ENCODE data around the gene MIDN.
"Not testable (repeated sequence)": the region's sequence is repeated elsewhere in the genome, so short reads cannot be mapped to it uniquely, and the experiment has no call there.

The MIDN gene

DNA sequence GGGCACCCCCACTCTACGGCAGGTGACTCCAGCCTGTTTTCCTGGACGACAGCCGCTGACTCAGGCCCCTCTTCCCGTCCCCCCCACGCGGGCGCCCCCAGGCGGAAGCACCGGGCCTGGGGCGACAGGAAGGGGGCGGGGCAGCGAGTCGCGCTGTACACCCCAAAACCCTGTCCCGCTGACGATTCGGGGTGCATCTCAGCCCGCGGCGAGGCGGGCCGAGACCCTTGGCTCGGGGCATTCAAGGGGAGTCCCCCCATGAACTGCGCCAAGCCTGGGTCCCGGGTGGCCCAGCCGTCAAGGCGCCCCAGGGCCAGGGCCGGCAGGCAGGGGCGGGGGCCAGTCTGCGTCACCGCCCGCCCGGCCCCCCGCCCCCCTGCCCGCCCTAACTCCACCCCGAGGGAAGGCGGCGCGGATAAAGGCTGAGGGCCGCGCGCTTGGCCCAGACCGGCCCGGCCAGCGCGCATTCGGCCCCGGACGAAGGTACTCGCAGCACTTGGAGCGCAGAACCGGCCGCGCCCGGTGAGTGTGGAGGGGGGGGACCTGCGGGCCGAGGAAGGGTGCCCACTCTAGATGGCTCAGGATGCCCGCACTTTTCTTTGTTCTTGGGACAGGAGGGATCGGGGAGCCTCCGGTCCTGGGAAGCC, at the start of gene MIDN:
Gene MIDN (plus strand): TSS at position 445 of the 647 bp plus-strand sequence. CDS start 1,714 bp downstream, outside the sequence.
- in situ Hi-C loops (cut with HindIII; ENCODE audit: low sequenced_read_pairs), result no loop called here

DNA sequence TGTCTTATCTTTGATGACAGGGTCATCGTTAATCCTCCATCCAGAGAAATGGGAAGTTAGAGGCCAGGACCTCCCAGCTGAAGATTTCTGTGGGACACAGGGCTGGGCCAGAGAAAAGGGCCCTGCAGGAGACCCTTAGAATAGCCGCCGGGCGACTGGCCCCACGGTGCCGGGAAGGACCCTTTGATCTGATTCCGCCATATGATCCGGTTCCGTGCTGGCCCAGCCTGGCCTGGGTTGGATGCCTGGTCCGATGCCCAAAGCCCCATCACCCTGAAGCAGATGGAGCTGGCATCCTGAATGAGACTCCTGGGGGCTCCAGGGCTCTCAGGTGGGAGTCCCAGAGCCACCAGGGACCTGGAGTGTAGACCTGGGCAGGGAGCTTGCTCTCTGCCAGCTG, 48.9 kb upstream of the MIDN start:
- in situ Hi-C loops (cut with HindIII; ENCODE audit: low sequenced_read_pairs), result no loop called here

DNA sequence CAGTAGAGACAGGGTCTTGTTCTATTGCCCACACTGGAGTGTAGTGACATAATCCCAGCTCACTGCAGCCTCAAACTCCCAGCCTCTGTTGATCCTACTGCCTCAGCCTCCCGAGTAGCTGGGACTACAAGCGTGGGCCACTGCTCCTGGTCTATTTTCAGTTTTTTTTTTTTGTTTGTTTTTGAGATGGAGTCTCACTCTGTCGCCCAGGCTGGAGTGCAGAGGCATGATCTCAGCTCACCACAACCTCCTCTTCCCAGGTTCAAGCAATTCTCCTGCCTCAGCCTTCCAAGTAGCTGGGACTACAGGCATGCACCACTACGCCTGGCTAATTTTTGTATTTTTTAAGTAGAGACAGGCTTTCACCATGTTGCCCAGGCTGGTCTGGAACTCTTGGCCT, 47.8 kb upstream of the MIDN start:
- in situ Hi-C loops (cut with HindIII; ENCODE audit: low sequenced_read_pairs), result not testable (repeated sequence)

DNA sequence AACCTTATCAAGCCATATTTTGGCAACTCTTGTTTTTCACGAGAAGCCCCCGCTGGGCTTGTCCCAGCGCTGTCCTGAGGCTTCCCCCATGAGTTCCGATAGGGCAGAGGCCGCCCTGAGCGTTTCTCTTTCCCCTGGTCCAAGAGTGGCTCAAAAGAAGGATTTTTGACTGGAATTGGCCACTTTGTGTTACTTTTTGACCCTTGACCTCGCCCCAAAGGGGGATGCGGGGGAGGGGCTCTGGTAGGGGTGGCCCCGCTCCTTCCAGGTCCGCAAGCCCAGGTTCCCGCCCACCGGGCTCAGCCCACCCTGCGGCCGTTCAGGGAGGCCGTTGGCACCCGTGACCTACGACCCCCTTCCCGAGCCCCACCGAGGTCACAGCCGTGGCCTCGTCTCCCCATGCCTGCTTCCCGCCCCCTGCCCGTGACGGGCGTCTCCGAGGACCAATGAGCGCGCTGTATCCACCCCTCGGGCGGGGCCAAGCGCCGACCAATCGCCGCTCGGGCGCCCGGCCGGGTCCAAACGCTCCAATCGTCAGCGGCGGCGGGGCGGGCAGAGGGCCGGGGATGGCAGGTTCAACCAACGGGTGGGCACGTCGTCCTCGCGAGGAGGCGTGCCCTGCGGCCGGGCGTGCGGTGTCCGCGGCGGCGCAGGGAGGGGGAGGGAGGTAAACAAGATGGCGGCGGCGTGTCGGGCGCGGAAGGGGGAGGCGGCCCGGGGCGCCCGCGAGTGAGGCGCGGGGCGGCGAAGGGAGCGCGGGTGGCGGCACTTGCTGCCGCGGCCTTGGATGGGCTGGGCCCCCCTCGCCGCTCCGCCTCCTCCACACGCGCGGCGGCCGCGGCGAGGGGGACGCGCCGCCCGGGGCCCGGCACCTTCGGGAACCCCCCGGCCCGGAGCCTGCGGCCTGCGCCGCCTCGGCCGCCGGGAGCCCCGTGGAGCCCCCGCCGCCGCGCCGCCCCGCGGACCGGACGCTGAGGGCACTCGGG, 43.0 kb upstream of the MIDN start, which contains the start of gene STK11:
Gene STK11 (plus strand): TSS at position 665 of the 986 bp plus-strand sequence. CDS start 1,136 bp downstream, outside the sequence.
- in situ Hi-C loops (cut with HindIII; ENCODE audit: low sequenced_read_pairs), result no loop called here

DNA sequence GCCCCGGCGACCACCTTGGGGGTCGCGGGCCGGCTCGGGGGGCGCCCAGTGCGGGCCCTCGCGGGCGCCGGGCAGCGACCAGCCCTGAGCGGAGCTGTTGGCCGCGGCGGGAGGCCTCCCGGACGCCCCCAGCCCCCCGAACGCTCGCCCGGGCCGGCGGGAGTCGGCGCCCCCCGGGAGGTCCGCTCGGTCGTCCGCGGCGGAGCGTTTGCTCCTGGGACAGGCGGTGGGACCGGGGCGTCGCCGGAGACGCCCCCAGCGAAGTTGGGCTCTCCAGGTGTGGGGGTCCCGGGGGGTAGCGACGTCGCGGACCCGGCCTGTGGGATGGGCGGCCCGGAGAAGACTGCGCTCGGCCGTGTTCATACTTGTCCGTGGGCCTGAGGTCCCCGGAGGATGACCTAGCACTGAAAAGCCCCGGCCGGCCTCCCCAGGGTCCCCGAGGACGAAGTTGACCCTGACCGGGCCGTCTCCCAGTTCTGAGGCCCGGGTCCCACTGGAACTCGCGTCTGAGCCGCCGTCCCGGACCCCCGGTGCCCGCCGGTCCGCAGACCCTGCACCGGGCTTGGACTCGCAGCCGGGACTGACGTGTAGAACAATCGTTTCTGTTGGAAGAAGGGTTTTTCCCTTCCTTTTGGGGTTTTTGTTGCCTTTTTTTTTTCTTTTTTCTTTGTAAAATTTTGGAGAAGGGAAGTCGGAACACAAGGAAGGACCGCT, 42.1 kb upstream of the MIDN start:
- in situ Hi-C loops (cut with HindIII; ENCODE audit: low sequenced_read_pairs), result no loop called here

DNA sequence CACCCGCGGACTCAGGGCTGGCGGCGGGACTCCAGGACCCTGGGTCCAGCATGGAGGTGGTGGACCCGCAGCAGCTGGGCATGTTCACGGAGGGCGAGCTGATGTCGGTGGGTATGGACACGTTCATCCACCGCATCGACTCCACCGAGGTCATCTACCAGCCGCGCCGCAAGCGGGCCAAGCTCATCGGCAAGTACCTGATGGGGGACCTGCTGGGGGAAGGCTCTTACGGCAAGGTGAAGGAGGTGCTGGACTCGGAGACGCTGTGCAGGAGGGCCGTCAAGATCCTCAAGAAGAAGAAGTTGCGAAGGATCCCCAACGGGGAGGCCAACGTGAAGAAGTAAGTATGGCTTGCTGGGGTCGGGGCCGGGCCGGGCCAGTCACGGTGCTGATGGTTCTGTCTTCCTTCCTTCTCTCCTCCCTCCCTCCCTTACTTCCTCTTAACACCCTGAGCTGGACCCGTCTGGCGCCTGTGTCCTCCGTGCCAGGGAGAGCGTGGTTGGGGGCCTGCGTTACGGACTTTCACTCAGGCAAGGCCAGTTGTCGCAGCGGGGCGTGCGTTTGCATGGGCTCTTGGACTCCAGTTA, 41.4 kb upstream of the MIDN start:
- in situ Hi-C loops (cut with HindIII; ENCODE audit: low sequenced_read_pairs), result no loop called here

DNA sequence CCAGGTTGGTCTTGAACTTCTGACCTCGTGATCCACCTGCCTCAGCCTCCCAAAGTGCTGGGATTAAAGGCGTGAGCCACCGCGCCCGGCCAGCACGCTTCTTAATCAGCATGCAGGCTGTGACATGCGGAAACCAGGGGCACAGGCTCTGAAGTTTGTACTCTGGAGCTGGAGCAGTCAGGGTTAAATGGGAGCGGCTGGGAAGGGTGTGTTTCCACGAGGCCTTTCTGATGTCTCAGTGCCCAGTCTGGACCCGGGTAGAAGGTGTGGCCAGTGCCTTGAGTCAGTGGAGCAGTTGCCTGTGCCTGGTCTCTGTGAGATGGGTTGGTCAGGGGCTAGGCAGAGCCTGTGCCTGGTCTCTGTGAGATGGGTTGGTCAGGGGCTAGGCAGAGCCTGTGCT, 39.6 kb upstream of the MIDN start:
- in situ Hi-C loops (cut with HindIII; ENCODE audit: low sequenced_read_pairs), result not testable (repeated sequence)

DNA sequence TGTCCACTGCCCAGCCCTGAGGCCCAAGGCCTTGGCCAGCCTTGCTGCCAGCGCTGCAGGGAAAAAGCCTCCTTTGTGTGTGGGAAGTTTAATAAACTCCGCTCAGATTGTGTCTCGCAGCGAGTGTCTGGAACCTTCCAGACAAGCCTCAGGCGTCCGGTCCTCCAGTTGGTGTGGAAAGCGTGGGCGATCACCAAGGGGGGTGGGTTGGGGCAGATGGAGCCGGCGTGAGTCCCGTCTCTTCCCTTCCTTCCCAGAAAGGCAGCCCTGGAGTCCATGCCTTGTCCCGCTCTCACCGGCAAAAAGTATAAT, 38.2 kb upstream of the MIDN start:
- in situ Hi-C loops (cut with HindIII; ENCODE audit: low sequenced_read_pairs), result no loop called here

DNA sequence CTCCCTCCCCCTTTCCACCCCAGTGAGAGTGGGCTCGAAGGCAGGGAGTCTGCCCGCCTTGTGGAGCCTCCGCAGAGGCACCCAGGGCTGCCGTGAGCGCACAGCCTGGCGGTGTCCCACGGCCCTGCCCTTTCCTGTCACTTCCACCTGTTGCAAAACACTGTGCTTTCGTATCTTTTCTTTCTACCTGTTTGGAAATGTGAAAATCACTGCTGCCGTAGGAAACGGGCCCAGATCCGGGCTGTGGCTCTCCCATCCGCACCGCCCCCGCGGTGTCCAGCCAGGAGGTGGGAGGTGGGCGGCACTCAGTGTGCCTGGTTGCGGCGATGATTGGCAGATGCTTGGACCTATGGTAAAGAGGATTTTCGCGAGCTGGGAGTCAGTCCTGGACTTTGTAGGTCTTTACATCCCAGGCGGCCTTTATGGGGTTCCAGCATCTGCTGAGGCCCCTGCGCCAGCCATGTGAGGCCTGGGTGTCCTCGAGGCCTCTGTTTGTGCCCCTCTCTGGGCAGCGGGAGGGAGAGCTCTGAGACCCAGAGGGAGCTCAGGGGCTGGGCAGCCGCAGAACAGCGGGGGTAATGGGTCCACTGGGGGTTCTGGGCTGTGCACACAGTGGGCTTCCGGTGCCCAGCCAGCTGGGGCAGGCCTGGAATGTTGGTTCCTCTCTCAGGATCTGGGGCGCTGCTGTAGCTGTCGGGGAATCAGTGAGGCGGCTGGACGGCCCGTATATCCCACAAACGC, 36.7 kb upstream of the MIDN start:
- in situ Hi-C loops (cut with HindIII; ENCODE audit: low sequenced_read_pairs), result no loop called here

DNA sequence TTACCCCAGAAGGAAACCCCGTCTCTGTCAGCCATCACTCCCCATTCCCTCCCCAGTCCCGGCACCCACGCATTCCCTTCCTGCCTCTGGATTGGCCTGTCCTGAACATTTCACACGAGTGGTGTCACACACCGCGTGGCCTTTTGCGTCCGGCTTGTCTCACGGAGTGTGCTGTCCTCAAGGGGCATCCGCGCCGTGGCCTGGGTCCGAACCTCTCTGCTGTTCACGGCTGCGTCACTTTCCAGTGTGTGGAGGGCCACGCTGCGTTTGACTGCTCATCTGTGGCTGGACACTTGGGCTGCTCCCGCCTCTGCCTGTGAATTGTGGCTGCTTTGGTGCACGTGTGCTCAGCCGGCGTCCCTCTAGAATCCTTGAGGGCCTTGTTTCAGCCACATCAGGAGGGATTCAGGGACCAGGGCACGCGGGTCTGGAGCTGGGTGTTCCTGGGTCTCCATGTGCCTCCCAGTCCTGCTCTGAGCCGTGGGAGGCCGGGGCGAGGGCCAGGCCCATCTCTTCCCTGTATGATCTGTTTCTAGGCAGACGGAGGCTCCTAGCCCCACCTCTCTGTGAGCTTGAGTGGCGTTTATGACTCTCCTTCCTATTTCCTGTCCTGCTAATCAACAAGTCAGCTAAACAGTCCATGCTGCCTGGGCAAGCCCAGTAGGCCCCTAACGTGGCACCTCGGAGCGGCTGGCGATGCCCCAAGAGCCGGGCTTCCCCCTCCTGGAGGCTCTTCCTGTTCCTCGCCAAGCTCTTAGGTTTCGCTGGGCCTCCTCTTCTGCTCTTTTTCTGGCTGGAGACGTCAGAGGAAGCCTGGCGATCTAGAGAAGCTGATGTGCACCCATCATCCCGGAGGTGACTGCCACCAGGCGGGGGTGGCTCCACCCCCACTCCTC, 34.7 kb upstream of the MIDN start:
- in situ Hi-C loops (cut with HindIII; ENCODE audit: low sequenced_read_pairs), result no loop called here

DNA sequence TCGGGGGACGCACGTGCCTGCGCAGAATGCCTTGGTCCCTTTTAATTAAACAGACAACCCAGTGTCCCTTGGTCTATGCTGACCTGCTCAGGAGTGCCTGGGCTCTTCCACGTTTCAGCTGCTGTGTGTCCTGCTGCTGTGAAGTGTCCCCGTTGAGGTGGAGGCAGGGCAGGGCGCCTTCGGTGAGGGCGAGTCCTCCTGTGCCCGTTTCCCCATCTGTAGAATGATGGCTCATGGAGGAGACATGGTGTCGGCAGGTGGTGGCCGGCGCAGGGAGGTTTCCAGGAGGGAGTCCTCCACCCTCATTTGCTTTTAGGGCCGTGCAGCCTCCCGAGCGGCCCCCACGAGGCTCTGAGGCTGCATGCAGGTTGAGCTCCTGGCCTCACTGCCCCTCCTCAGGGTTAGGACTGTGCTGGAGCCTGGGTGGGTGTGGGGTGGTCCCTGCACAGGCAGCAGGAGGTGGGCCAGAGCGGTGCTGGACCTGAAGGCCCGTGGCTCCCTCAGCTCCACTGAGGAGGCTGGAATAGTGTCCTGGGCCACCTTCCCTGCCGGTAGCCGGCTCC, 34.0 kb upstream of the MIDN start:
- in situ Hi-C loops (cut with HindIII; ENCODE audit: low sequenced_read_pairs), result no loop called here

DNA sequence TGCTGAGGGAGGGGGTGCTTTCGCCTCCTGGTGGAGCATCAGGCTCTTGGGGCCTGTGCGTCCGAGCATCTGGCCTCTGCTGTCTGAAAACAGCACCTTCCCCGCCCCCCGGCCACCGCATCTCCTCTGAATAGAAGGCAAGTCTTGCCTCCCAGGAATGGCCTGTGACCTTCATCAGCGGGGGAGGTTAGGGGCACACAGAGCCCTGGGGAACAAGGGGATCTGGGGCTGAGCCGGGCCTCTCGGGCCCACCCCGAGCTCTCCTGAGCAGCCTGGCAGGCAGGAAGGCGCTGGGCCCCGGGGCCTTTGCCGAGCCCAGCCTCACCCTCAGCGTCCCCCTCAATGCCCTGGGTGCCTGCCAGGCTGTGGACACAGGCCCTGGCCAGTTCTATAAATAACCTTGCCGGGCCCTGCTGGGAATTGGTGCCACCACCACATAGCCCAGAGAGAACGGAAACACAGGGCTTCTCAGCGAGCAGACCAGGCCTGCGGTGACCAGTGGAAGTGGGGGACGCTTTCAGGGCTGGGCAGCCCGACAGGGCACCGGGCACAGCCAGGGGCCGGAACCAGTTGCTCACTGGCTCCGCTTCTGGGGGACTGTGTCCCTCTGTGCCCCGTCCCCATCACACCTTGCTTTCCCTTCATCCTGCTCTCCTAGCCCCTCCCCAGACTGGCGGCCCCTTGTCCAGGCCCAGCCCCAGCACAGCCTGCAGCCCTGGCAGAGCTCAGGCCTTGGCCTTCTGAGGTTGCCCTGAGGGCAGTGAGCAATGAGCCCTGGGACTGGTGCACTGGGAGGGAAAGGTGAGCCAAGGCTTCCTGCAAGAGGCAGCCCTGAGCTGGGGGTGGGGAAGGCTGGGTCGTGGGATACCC, 33.3 kb upstream of the MIDN start:
- in situ Hi-C loops (cut with HindIII; ENCODE audit: low sequenced_read_pairs), result no loop called here

DNA sequence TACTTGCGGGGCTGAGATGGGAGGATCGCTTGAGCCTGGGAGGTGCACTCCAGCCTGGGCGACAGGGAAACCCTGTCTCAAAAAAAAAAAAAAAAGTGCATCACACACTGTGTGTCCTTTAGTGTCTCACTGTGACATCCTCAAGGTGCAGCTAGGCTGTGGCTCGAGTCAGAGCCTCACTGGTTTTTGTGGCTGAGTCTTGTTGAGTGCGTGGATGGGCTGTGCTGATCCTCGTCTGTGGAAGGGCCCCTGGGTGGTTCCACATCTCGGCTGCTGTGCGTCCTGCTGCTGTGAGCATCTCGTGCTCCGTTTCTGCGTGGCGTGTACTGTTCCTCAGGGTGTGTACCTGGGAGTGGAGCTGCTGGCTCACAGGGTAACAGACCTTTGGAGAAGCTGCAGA, 31.6 kb upstream of the MIDN start:
- in situ Hi-C loops (cut with HindIII; ENCODE audit: low sequenced_read_pairs), result no loop called here

DNA sequence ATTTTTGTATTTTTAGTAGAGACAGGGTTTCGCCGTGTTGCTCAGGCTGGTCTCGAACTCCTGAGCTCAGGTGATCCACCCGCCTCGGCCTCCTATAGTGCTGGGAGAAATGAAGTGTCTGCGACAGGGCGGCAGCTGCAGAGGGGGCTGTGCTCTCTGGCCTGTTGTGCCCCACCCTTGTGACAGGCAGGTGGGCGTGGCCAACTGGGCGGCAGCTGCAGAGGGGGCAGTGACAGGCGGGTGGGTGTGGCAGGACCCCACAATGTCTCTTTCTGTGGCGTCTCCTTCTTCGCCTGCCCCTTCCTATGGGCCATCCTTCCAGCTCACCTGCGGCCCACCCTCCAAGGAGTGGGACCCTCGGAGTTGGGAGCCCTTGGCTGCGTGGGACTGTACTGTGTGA, 31.0 kb upstream of the MIDN start:
- in situ Hi-C loops (cut with HindIII; ENCODE audit: low sequenced_read_pairs), result no loop called here

DNA sequence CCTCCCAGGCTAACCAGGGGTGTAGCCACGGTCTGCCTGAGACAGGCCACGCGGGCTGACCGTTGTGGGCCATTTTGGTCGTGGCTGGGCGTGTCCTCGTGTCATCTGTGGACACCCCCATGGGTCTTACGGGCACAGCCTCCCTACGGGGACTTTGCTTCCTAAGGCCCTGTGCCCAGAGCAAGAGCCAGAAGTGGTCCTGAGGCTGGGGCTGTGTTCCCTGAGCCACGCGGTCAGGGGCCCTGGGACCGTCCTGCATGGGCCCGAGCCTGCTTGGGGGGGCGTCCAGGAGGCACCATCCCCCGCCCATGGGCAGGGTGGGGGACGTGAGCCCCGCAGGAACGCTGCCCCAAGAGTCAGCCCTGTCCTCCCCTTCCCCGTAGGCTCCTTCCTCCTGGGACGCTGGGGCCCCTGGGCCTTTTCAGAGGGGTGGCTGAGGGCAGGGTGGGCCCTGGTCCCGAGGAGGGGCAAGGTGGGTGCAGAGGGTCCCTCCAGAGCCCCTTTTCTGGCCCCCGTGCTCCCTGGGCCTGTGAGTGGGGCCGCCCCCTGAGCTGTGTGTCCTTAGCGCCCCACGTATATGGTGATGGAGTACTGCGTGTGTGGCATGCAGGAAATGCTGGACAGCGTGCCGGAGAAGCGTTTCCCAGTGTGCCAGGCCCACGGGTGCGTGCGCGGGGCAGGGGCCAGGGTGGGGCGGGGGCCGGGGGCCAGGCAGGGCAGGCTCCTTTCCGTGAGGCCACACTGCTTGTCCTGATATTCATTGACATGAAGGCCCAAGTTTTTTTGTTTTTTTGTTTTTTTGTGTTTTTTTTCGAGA, 29.4 kb upstream of the MIDN start:
- in situ Hi-C loops (cut with HindIII; ENCODE audit: low sequenced_read_pairs), result no loop called here

DNA sequence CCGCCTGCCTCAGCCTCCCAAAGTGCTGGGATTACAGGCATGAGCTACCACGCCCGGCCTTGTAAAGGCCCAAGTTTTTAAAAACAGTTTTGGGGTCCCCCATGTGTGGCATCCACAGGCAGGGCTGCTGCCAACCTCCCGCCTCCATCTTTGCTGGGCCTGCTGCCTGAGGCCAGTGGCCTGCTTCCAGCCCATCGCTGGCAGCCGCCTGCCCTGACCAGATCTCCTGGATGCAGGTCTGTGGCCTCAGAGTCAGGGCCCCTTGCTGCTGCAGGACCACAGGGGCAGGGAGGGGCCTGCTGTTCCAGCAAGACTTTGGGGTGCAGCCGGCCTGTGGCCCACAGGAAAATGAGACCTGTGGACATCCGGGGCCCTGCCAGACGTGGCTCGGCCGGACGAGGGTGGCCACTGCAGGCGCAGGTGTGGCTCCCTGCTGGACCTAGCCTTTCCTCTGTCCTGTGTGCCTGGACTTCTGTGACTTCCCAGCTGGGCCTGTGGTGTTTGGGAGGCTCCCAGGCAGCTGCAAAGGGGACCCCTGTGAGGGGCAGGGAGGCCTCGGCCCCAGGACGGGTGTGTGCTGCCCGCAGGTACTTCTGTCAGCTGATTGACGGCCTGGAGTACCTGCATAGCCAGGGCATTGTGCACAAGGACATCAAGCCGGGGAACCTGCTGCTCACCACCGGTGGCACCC, 28.5 kb upstream of the MIDN start:
- in situ Hi-C loops (cut with HindIII; ENCODE audit: low sequenced_read_pairs), result no loop called here

DNA sequence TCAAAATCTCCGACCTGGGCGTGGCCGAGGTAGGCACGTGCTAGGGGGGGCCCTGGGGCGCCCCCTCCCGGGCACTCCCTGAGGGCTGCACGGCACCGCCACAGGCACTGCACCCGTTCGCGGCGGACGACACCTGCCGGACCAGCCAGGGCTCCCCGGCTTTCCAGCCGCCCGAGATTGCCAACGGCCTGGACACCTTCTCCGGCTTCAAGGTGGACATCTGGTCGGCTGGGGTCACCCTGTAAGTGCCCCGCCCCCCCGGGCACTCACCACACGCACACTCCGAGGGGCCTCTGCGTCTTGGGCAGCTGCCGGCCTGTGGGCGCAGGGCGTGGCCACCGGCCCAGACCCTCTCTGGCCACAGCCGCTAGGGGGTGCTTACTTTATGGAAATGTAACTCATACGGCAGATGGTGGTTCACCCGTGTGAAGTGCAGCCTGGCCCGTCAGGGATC, 27.9 kb upstream of the MIDN start:
- in situ Hi-C loops (cut with HindIII; ENCODE audit: low sequenced_read_pairs), result no loop called here
